Uterus (tissue), 4 donors: Measurements from ENCODE around the gene IMPDH2. TPM values are rescaled to one million over a fixed set of nuclear protein-coding genes. Genes with fewer than 3 reads are reported as not detected.

Experiments
- DNase-seq, 2 donors: peaks; one replicate each; pipeline ENCODE4 v3.0.0-alpha.2; 2019 to 2020
- H3K27ac ChIP-seq, 2 donors: fragments of 200-600 bp; sonication (generic); 1 replicate in 1 of 2; 2 replicates in 1 of 2; pipeline ENCODE4 v1.5.1; 2016 to 2018
- H3K27me3 ChIP-seq, 2 donors: fragments of 200-600 bp; sonication (generic); one replicate each; pipeline ENCODE4 v1.5.1; 2018 to 2019; ENCODE audit warnings: control low read depth in 1 of 2
- H3K36me3 ChIP-seq, 2 donors: fragments of 200-600 bp; sonication (generic); one replicate each; pipeline ENCODE4 v1.5.1; 2019; ENCODE audit warnings: control low read depth in 1 of 2
- H3K4me1 ChIP-seq, 2 donors: fragments of 200-600 bp; sonication (generic); one replicate each; pipeline ENCODE4 v1.5.1; 2018 to 2019; ENCODE audit warnings: control low read depth in 1 of 2
- H3K4me3 ChIP-seq, 2 donors: fragments of 200-600 bp; sonication (generic); 1 replicate in 1 of 2; 2 replicates in 1 of 2; pipeline ENCODE4 v1.5.1; 2018 to 2019; ENCODE audit warnings: mild to moderate bottlenecking in 1 of 2
- H3K9me3 ChIP-seq, 2 donors: fragments of 200-600 bp; sonication (generic); one replicate each; pipeline ENCODE4 v1.5.1; 2019; ENCODE audit warnings: control low read depth in 1 of 2
- POLR2A ChIP-seq, 2 donors: fragments of 450-650 bp; IDR thresholded peaks; one replicate each; pipeline ENCODE4 v1.6.1; 2016; ENCODE audit warnings: antibody characterized with exemption in 2 of 2, mild to moderate bottlenecking in 1 of 2, moderate library complexity in 1 of 2
- intact Hi-C: fragments of 100-400 bp; cut with DNase I; formaldehyde crosslinking; loops from one replicate; pipeline ENCODE4 v1.15.1; 2023; ENCODE audit warnings: low total_unique reads
- total RNA-seq, 4 donors: library from RNA; depleted of rRNA in 3 of 4; stranded (reverse); fragments of >200 nt in 3 of 4; gene quantifications; one replicate each; pipeline versions ENCODE4 v1.1.0 to v1.2.4, GENCODE V29; 2014 to 2023
- TF ChIP-seq, protein P1 (sequence below), 4 experiments: fragments of 200-600 bp in 2 of 4; fragments of 450-650 bp in 2 of 4; sonication (generic) in 2 of 4; IDR thresholded peaks; one replicate each; pipeline ENCODE4 v1.5.1; 2016 to 2019; ENCODE audit warnings: antibody characterized with exemption in 4 of 4, mild to moderate bottlenecking in 2 of 4, moderate library complexity in 1 of 4
- donor health status: DM: yes; HTN: yes; CAD: no.

The IMPDH2 gene
- total RNA-seq, 4 donors from 2014 or later = 53.0 to 273 (median 163) TPM

DNA sequence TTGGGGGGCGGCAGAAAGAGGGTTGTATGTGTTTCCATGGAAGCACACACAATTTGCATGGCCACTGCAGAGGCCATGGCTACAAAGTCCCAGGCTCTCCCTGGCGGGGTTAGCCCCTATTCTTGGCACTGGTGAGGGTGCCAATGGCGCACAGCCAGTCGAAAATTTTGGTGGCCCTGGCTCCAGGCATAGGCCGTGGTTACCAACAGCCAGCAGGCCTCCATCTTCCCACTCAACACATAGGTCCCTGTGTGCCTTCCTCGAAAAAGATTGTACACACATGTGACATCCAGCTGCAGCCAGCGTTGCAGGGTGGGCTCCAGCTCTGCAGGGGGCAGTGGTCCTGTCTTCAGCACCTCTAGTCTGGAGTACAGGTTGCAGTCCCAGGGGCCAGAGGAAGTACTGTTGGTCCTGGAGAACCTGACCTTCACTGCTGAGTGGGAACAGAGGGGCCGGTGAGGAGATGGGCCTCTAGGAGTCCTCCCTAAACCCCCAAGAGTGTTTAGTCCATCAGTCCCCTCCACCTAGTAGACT, 32.0 kb downstream of the IMPDH2 start:
- H3K4me1 ChIP-seq = peaks cover 0 to 6% of the 10 kb centered on the region in 2 donors
- TF ChIP-seq, protein P1, sequence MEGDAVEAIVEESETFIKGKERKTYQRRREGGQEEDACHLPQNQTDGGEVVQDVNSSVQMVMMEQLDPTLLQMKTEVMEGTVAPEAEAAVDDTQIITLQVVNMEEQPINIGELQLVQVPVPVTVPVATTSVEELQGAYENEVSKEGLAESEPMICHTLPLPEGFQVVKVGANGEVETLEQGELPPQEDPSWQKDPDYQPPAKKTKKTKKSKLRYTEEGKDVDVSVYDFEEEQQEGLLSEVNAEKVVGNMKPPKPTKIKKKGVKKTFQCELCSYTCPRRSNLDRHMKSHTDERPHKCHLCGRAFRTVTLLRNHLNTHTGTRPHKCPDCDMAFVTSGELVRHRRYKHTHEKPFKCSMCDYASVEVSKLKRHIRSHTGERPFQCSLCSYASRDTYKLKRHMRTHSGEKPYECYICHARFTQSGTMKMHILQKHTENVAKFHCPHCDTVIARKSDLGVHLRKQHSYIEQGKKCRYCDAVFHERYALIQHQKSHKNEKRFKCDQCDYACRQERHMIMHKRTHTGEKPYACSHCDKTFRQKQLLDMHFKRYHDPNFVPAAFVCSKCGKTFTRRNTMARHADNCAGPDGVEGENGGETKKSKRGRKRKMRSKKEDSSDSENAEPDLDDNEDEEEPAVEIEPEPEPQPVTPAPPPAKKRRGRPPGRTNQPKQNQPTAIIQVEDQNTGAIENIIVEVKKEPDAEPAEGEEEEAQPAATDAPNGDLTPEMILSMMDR (IDR thresholded peaks at IDR 0.05) = no peak
- no peak for TF ChIP-seq POLR2A (IDR thresholded peaks at IDR 0.05)
- H3K9me3 ChIP-seq = no peaks in the 10 kb centered on the region
- intact Hi-C loops = no loop called here
- no peak overlapping the region for H3K27ac ChIP-seq
- no peaks in the 10 kb centered on the region for H3K27me3 ChIP-seq
- no peaks in the 10 kb centered on the region for H3K36me3 ChIP-seq
- H3K4me3 ChIP-seq = no peak overlapping the region
- no peak for DNase-seq

DNA sequence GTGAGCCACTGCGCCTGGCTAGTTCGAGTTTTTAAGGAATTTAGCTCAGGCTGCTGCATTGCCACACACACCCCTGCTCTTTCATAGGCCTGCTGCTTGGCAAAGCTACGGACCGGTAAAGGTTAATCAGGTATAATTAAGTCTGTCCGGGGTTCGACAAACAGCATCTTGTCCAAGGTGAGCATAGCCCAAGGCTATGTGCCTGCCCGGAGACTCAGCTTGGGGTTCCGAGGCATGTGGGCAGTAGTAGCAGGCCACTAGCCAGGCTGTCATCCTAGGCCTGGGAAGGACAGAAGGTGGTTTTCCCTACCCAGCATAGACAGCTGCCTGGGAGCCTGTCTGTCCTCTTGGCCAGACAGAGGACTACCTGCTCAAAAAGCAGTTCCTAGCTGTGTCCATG, 32.6 kb downstream of the IMPDH2 start:
- Histone ChIP-seq H3K36me3 (no peaks in the 10 kb centered on the region), H3K27me3 (no peaks in the 10 kb centered on the region), H3K4me3 (no peak overlapping the region), H3K27ac (no peak overlapping the region), H3K4me1 (peaks cover 0 to 9% of the 10 kb centered on the region in 2 donors), H3K9me3 (no peaks in the 10 kb centered on the region)
- no peak for DNase-seq
- intact Hi-C loops = no loop called here
- TF ChIP-seq, protein P1 (IDR thresholded peaks at IDR 0.05) = no peak
- TF ChIP-seq POLR2A (IDR thresholded peaks at IDR 0.05) = no peak

DNA sequence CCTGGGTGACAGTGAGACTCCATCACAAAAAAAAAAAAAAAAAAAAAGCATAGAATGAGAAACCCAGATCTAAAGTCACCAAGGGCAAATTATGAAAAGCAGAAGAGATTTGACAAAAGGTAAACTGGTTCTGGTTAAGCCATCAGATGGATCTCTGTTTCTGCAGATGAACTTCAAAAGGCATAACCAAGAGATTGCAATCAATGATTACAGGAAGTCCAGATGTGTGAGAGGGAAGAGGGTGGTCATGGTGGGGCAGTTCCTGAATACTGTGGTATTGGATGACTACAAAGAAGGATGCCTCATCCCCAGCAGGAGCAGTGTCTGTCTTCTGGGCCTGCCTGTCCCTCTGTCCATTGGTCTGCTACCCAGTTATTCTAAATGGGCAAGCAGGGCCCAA, 35.4 kb downstream of the IMPDH2 start:
- H3K9me3 ChIP-seq = no peaks in the 10 kb centered on the region
- DNase-seq = no peak
- no peak overlapping the region for H3K4me3 ChIP-seq
- TF ChIP-seq POLR2A (IDR thresholded peaks at IDR 0.05) = no peak
- TF ChIP-seq, protein P1 (IDR thresholded peaks at IDR 0.05) = no peak
- H3K4me1 ChIP-seq = peaks cover 0 to 15% of the 10 kb centered on the region in 2 donors
- no peaks in the 10 kb centered on the region for H3K27me3 ChIP-seq
- intact Hi-C loops = no loop called here
- no peaks in the 10 kb centered on the region for H3K36me3 ChIP-seq
- no peak overlapping the region for H3K27ac ChIP-seq

DNA sequence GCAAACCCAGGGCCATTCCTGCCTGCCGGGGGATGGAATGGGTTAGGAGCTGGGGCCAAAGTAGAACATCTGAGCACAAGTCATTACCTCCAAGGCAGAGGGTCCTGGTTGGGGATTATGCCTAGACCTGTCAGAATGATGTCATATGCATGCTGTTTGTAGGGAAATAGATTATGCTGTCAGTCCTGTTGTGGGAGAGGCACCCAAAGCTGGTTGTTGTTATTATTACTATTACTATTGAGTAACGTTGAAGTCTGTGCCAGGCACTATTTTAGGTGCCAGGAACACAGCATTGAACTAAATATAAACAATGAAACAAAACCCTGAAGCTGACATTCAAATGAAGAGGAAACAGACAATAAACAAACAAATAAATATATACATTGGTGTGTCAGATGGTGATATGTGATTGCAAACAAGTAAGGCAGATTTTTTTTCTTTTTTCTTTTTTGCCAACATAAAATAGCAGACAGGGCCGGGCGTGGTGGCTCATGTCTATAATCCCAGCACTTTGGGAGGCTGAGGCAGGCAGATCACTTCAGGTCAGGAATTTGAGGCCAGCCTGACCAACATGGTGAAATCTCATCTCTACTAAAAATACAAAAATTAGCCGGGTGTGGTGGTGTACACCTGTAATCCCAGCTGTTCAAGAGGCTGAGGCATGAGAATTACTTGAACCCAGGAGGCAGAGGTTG, 37.2 kb downstream of the IMPDH2 start:
- H3K27ac ChIP-seq = peak overlapping the region in 1 of 2 donors; percentile 8
- intact Hi-C loops = no loop called here
- TF ChIP-seq, protein P1 (IDR thresholded peaks at IDR 0.05) = no peak
- TF ChIP-seq POLR2A (IDR thresholded peaks at IDR 0.05) = no peak
- no peak for DNase-seq
- no peaks in the 10 kb centered on the region for H3K27me3 ChIP-seq
- no peaks in the 10 kb centered on the region for H3K9me3 ChIP-seq
- peaks cover 0 to 9% of the 10 kb centered on the region in 2 donors for H3K4me1 ChIP-seq
- no peak overlapping the region for H3K4me3 ChIP-seq
- no peaks in the 10 kb centered on the region for H3K36me3 ChIP-seq

DNA sequence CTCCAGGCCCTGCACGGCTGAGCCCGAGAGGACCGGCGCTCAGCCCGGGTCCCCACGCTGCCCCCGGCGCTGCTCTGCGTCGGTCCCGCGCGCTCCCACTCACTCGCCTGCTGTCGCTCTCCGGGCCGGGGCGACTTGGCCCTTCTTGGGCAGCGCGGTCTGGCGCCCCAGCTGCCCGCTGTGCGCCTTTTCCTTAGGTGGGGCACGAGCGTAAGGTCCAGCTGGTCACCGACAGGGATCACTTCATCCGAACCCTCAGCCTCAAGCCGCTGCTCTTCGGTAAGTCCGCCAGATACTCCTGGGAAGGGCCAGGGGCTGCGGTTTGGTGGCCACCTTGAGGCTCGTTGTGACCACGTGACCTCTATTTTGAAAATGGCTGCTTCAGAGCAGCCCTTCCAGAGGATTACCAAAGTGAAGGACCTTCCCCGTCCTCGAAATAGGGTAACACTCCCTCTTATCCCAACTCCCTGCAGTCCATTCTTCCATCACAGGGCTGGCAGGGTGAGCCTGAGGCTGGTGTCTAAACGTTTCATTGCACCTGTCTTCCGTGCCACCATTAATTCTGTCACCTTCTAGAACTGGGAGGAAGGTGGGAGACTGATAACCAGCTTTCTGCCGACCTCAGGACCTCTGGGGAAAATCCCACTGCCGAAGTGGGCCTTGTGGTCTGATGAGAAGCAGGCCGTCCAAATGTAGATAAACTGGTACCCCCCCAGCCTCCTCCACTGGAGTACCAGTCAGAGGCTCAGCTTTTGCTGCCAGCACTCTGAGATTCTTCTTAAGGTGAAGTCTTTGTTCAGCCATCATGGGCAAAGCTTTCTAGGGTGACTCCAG, 38.3 kb downstream of the IMPDH2 start:
- Histone ChIP-seq H3K9me3 (no peaks in the 10 kb centered on the region), H3K27me3 (no peaks in the 10 kb centered on the region), H3K36me3 (no peaks in the 10 kb centered on the region), H3K4me3 (peak overlapping the region; percentile 56 to 70), H3K27ac (peak overlapping the region; percentile 93 to 94), H3K4me1 (peaks cover 0 to 9% of the 10 kb centered on the region in 2 donors)
- TF ChIP-seq POLR2A (IDR thresholded peaks at IDR 0.05) = no peak
- TF ChIP-seq, protein P1 (IDR thresholded peaks at IDR 0.05) = no peak
- no peak for DNase-seq
- intact Hi-C loops = no loop called here
